H9 (cell line): ENCODE measurements around the gene TNK2. TPM values are rescaled to one million over a fixed set of nuclear protein-coding genes. Genes with fewer than 3 reads are reported as not detected.

Experiments
- DNase-seq: peaks from one replicate; pipeline ENCODE4 v3.0.0-alpha.2; 2017
- H2AFZ ChIP-seq: one replicate; pipeline ENCODE4 v1.6.1; 2013; ENCODE audit warnings: mild to moderate bottlenecking, low read length, control low read depth, moderate library complexity
- H2AK5ac ChIP-seq: 2 replicates; pipeline ENCODE4 v1.6.1; 2013; ENCODE audit warnings: low read length, control low read depth, mixed read lengths; ENCODE audit not compliant: insufficient read length
- H2BK120ac ChIP-seq: one replicate; pipeline ENCODE4 v1.6.1; 2013; ENCODE audit warnings: low read depth, mild to moderate bottlenecking, low read length, control low read depth, inconsistent platforms; ENCODE audit not compliant: poor library complexity, severe bottlenecking
- H2BK12ac ChIP-seq: 2 replicates; pipeline ENCODE4 v1.6.1; 2013; ENCODE audit warnings: low read length, control low read depth, mixed read lengths, low read depth; ENCODE audit not compliant: insufficient read length
- H2BK15ac ChIP-seq: 2 replicates; pipeline ENCODE4 v1.6.1; 2013; ENCODE audit warnings: low read depth, low read length, control low read depth
- H2BK20ac ChIP-seq: one replicate; pipeline ENCODE4 v1.6.1; 2013; ENCODE audit warnings: low read depth, mild to moderate bottlenecking, low read length, control low read depth, inconsistent platforms; ENCODE audit not compliant: poor library complexity, severe bottlenecking
- H2BK5ac ChIP-seq: 2 replicates; pipeline ENCODE4 v1.6.1; 2013; ENCODE audit warnings: low read length, control low read depth, mixed read lengths; ENCODE audit not compliant: insufficient read length
- H3K14ac ChIP-seq: 2 replicates; pipeline ENCODE4 v1.6.1; 2013; ENCODE audit warnings: low read length, control low read depth; ENCODE audit not compliant: insufficient read depth
- H3K18ac ChIP-seq: 2 replicates; pipeline ENCODE4 v1.6.1; 2013; ENCODE audit warnings: low read depth, mild to moderate bottlenecking, mixed read lengths, low read length, control low read depth; ENCODE audit not compliant: insufficient read length
- H3K23ac ChIP-seq: 2 replicates; pipeline ENCODE4 v1.6.1; 2013; ENCODE audit warnings: low read length, control low read depth, mixed read lengths, low read depth; ENCODE audit not compliant: insufficient read length
- H3K23me2 ChIP-seq: 2 replicates; pipeline ENCODE4 v1.6.1; 2013; ENCODE audit warnings: low read depth, mild to moderate bottlenecking, mixed read lengths, low read length, control low read depth; ENCODE audit not compliant: insufficient read length, poor library complexity, severe bottlenecking
- H3K27ac ChIP-seq: 2 replicates; pipeline ENCODE4 v1.5.1; 2013; ENCODE audit warnings: low read length, control low read depth, mixed read lengths, low read depth; ENCODE audit not compliant: insufficient read length
- H3K27me3 ChIP-seq: 2 replicates; pipeline ENCODE4 v1.6.1; 2013; ENCODE audit warnings: low read length, control low read depth, inconsistent platforms; ENCODE audit not compliant: insufficient read depth
- H3K4ac ChIP-seq: 2 replicates; pipeline ENCODE4 v1.6.1; 2013; ENCODE audit warnings: low read depth, mild to moderate bottlenecking, control low read depth, inconsistent platforms, low read length, moderate library complexity
- H3K4me1 ChIP-seq: 2 replicates; pipeline ENCODE4 v1.6.1; 2013; ENCODE audit warnings: low read length, control low read depth, inconsistent platforms; ENCODE audit not compliant: insufficient read depth
- H3K4me2 ChIP-seq: 2 replicates; pipeline ENCODE4 v1.6.1; 2013; ENCODE audit warnings: low read length, control low read depth, mixed read lengths; ENCODE audit not compliant: insufficient read length, insufficient read depth
- H3K56ac ChIP-seq: 2 replicates; pipeline ENCODE4 v1.6.1; 2013; ENCODE audit warnings: low read depth, mild to moderate bottlenecking, mixed read lengths, low read length, control low read depth; ENCODE audit not compliant: insufficient read length
- H3K79me1 ChIP-seq: 2 replicates; pipeline ENCODE4 v1.6.1; 2013; ENCODE audit warnings: low read depth, mild to moderate bottlenecking, moderate library complexity, low read length, control low read depth, inconsistent platforms; ENCODE audit not compliant: insufficient read depth, poor library complexity, severe bottlenecking
- H3K79me2 ChIP-seq: 2 replicates; pipeline ENCODE4 v1.6.1; 2013; ENCODE audit warnings: low read length, control low read depth, inconsistent platforms; ENCODE audit not compliant: insufficient read depth
- H3K9ac ChIP-seq: 2 replicates; pipeline ENCODE4 v1.6.1; 2013; ENCODE audit warnings: low read length, control low read depth, mixed read lengths; ENCODE audit not compliant: insufficient read length; ENCODE audit errors: extremely low read depth
- H3K9me3 ChIP-seq: one replicate; pipeline ENCODE4 v1.6.1; 2013; ENCODE audit warnings: low read depth, low read length, inconsistent platforms; ENCODE audit not compliant: control insufficient read depth
- H3T11ph ChIP-seq: one replicate; pipeline ENCODE4 v1.6.1; 2013; ENCODE audit warnings: mild to moderate bottlenecking, low read length, control low read depth, inconsistent platforms
- H4K20me1 ChIP-seq: one replicate; pipeline ENCODE4 v1.6.1; 2013; ENCODE audit not compliant: control insufficient read depth, insufficient read length, insufficient read depth
- H4K5ac ChIP-seq: 2 replicates; pipeline ENCODE4 v1.6.1; 2013; ENCODE audit warnings: low read depth, mild to moderate bottlenecking, mixed read lengths, low read length, control low read depth; ENCODE audit not compliant: insufficient read length
- H4K8ac ChIP-seq: replicated peaks from 2 replicates; pipeline ENCODE4 v1.6.1; 2013; ENCODE audit warnings: low read length, control low read depth, mixed read lengths, low read depth; ENCODE audit not compliant: insufficient read length
- H4K91ac ChIP-seq: 2 replicates; pipeline ENCODE4 v1.6.1; 2013; ENCODE audit warnings: low read depth, mild to moderate bottlenecking, moderate library complexity, mixed read lengths, low read length, control low read depth; ENCODE audit not compliant: insufficient read length
- H3K27ac Mint-ChIP-seq, 3 experiments: 2 replicates in 2 of 3; 3 replicates in 1 of 3; pipeline ENCODE4 v1.8.0; 2020 to 2021; ENCODE audit warnings: mixed read lengths in 3 of 3, mild to moderate bottlenecking in 1 of 3, moderate library complexity in 1 of 3
- H3K27me3 Mint-ChIP-seq: 2 replicates; pipeline ENCODE4 v1.8.0; 2021; ENCODE audit warnings: low read depth, mild to moderate bottlenecking, moderate library complexity, mixed read lengths
- H3K36me3 Mint-ChIP-seq, 3 experiments: 2 replicates in 2 of 3; 3 replicates in 1 of 3; pipeline ENCODE4 v1.8.0; 2020 to 2021; ENCODE audit warnings: low read depth in 3 of 3, mixed read lengths in 3 of 3; ENCODE audit not compliant: insufficient read depth in 1 of 3
- H3K4me1 Mint-ChIP-seq, 2 experiments: 2 replicates each; pipeline ENCODE4 v1.8.0; 2020; ENCODE audit warnings: mixed read lengths in 2 of 2
- H3K4me3 Mint-ChIP-seq, 2 experiments: 2 replicates in 1 of 2; 3 replicates in 1 of 2; pipeline ENCODE4 v1.8.0; 2020 to 2021; ENCODE audit warnings: mild to moderate bottlenecking in 2 of 2, mixed read lengths in 2 of 2, moderate library complexity in 1 of 2
- H3K9me3 Mint-ChIP-seq, 2 experiments: 2 replicates in 1 of 2; 3 replicates in 1 of 2; pipeline ENCODE4 v1.8.0; 2020; ENCODE audit warnings: mild to moderate bottlenecking in 2 of 2, mixed read lengths in 2 of 2, moderate library complexity in 1 of 2
- WGBS: extraction: QIAGEN DNeasy Blood & Tissue Kit; methylation state at CpG from one replicate; pipeline ENCODE4 v1.1.7; 2013; ENCODE audit warnings: missing lambda C conversion rate, low lambda C conversion rate, mixed read lengths; ENCODE audit not compliant: insufficient read length; ENCODE audit errors: extremely low coverage; 5-methylcytosine and 5-hydroxymethylcytosine counted together
- total RNA-seq: library from RNA; stranded (reverse); gene quantifications from 2 replicates; pipeline ENCODE4 v1.2.1, GENCODE V29; 2021
- TF ChIP-seq, protein P1 (sequence below): fragments of 200-600 bp; sonication (generic); conservative IDR thresholded peaks from 3 replicates; pipeline ENCODE4 v1.8.0; 2021; ENCODE audit warnings: antibody characterized with exemption, mild to moderate bottlenecking

Gene TNK2
- total RNA-seq, 1 experiment from 2014 or later: 34.5 TPM

DNA sequence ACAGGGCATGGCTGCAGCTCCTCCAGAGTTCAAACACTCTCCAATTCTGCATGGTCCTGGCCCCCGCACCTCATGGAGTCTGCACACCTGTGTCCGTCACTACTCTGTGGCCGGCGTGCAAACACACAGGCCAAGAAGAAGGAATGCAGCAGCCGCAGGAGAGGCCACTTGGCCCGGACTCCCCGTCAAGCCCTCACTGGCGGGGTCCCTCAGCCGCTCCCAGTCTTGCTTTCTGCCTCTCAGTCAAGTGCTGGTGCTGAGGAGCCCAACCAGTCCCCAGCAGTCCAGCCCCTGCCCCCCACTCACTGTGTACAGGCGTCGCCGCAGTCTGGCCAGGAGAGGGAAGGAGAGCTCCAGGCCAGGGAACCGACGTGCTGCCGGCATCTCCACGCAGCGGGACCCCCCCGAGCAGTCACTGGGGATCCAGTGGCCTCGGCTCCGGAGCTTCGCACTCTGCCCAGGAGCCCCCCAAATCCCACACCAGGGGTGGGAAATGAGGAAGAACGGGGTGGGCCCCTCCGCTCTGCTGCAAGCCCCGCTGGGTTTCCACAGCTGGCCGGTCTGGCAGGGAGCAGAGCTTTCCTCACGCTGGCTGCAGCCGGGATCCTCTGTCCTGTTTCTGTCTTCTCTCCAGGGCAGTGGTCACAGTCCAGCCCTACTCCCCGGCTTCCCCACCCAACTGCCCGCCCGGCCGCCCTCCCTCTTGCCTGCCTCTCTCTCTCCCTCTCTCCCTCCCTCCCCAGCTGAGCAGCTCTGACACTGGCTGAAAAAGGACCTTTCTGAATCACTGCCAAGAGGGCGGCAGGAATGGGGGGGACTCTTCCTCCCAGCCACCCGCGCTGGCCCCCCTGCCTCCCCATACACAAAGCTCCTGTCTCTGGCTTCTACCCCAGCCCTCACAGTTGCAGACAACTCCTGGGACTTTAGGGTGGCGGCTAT lies 16.0 kb downstream of the TNK2 start:
- H3K27me3 ChIP-seq: no peaks in the 10 kb centered on the region
- peaks cover 2% of the 10 kb centered on the region for H3K27me3 Mint-ChIP-seq
- no peak overlapping the region for H2BK12ac ChIP-seq
- no peak overlapping the region for H4K91ac ChIP-seq
- TF ChIP-seq, protein P1, sequence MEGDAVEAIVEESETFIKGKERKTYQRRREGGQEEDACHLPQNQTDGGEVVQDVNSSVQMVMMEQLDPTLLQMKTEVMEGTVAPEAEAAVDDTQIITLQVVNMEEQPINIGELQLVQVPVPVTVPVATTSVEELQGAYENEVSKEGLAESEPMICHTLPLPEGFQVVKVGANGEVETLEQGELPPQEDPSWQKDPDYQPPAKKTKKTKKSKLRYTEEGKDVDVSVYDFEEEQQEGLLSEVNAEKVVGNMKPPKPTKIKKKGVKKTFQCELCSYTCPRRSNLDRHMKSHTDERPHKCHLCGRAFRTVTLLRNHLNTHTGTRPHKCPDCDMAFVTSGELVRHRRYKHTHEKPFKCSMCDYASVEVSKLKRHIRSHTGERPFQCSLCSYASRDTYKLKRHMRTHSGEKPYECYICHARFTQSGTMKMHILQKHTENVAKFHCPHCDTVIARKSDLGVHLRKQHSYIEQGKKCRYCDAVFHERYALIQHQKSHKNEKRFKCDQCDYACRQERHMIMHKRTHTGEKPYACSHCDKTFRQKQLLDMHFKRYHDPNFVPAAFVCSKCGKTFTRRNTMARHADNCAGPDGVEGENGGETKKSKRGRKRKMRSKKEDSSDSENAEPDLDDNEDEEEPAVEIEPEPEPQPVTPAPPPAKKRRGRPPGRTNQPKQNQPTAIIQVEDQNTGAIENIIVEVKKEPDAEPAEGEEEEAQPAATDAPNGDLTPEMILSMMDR: no peak
- H4K5ac ChIP-seq: no peak overlapping the region
- no peaks in the 10 kb centered on the region for H3K9me3 Mint-ChIP-seq
- no peak overlapping the region for H2BK15ac ChIP-seq
- no peak overlapping the region for H2BK5ac ChIP-seq
- DNase-seq: no peak
- peaks cover 45 to 72% of the 10 kb centered on the region in 2 experiments for H3K4me1 Mint-ChIP-seq
- no peak overlapping the region for H3K56ac ChIP-seq
- no peak overlapping the region for H3K23ac ChIP-seq
- H3K4ac ChIP-seq: no peak overlapping the region
- H4K20me1 ChIP-seq: no peaks in the 10 kb centered on the region
- H3T11ph ChIP-seq: no peak overlapping the region
- peak overlapping the region in 1 of 3 experiments; percentile 89; a peak in 2 of 7 replicates for H3K27ac Mint-ChIP-seq
- H2AK5ac ChIP-seq: no peak overlapping the region
- no peaks in the 10 kb centered on the region for H3K79me2 ChIP-seq
- no peak overlapping the region for H3K27ac ChIP-seq
- no CpG with 5 or more reads among the region's 35 CpGs for WGBS
- H3K4me2 ChIP-seq: no peak overlapping the region
- no peaks in the 10 kb centered on the region for H3K9me3 ChIP-seq
- H2AFZ ChIP-seq: no peak overlapping the region
- no peaks in the 10 kb centered on the region; the same call in 1 of the 2 replicates for H3K4me1 ChIP-seq
- H2BK20ac ChIP-seq: no peak overlapping the region
- H3K18ac ChIP-seq: no peak overlapping the region
- peaks cover 4 to 6% (median 5%) of the 10 kb centered on the region in 3 experiments; a peak in 5 of 7 replicates for H3K36me3 Mint-ChIP-seq
- no peak overlapping the region for H3K9ac ChIP-seq
- H4K8ac ChIP-seq: no peak overlapping the region
- H3K4me3 Mint-ChIP-seq: peak overlapping the region in 1 of 2 experiments; percentile 23; a peak in 1 of 5 replicates
- peaks cover 3% of the 10 kb centered on the region for H3K79me1 ChIP-seq
- no peak overlapping the region for H2BK120ac ChIP-seq
- H3K23me2 ChIP-seq: peaks cover 15% of the 10 kb centered on the region
- peak overlapping the region; percentile 19; the same call in 1 of the 2 replicates for H3K14ac ChIP-seq
